ENCODE data around the gene ARHGAP23. TPM values are rescaled to one million over a fixed set of nuclear protein-coding genes. Genes with fewer than 3 reads are reported as not detected.
"Not testable (repeated sequence)": the region's sequence is repeated elsewhere in the genome, so short reads cannot be mapped to it uniquely, and the experiment has no call there.

ARHGAP23 gene
- total and polyA plus RNA-seq, 2 experiments from 2014 or later = 16.0 to 30.0 TPM

GRCh38 chr17:38435795-38436194 is 7.5 kb downstream of the ARHGAP23 start:
- no peaks in the 10 kb centered on the region for H3K9me2 ChIP-seq (replicated peaks; ENCODE audit: insufficient read depth)
- H3K36me3 ChIP-seq (replicated peaks; ENCODE audit: insufficient read depth, low read depth) = no peaks in the 10 kb centered on the region
- H2AFZ ChIP-seq = no peak overlapping the region
- peaks cover 4% of the 10 kb centered on the region for H3K79me2 ChIP-seq
- peaks cover 5% of the 10 kb centered on the region for H4K20me1 ChIP-seq (ENCODE audit: insufficient read depth, poor library complexity, severe bottlenecking)
- H3K27ac ChIP-seq = no peak overlapping the region
- 69% methylated on average over 9 of the region's 9 CpGs for WGBS (ENCODE audit: low lambda C conversion rate, missing lambda C conversion rate)
- no peak for DNase-seq (ENCODE audit: low spot score)
- H3K27me3 ChIP-seq = no peaks in the 10 kb centered on the region
- no peak overlapping the region for H3K4me2 ChIP-seq
- TF ChIP-seq CTCF (IDR thresholded peaks at IDR 0.05; ENCODE audit: poor library complexity) (no peak), EZH2 (IDR thresholded peaks at IDR 0.05; ENCODE audit: borderline replicate concordance) (no peak), EZH2phosphoT487 (IDR thresholded peaks at IDR 0.05; ENCODE audit: low read depth, severe bottlenecking, unreplicated experiment) (no peak)
- no peaks in the 10 kb centered on the region for H3K9me3 ChIP-seq (ENCODE audit: low read depth)
- H3K4me1 ChIP-seq (ENCODE audit: insufficient read depth) = no peaks in the 10 kb centered on the region
- no peak overlapping the region for H3K4me3 ChIP-seq

GRCh38 chr17:38436386-38436785 is 8.1 kb downstream of the ARHGAP23 start:
- Histone ChIP-seq H3K27ac (no peak overlapping the region), H4K20me1 (ENCODE audit: insufficient read depth, poor library complexity, severe bottlenecking) (peaks cover 5% of the 10 kb centered on the region), H3K79me2 (peaks cover 4% of the 10 kb centered on the region), H3K9me3 (ENCODE audit: low read depth) (no peaks in the 10 kb centered on the region), H3K4me2 (no peak overlapping the region), H3K9me2 (replicated peaks; ENCODE audit: insufficient read depth) (no peaks in the 10 kb centered on the region), H3K4me1 (ENCODE audit: insufficient read depth) (no peaks in the 10 kb centered on the region), H3K36me3 (replicated peaks; ENCODE audit: insufficient read depth, low read depth) (no peaks in the 10 kb centered on the region), H3K27me3 (no peaks in the 10 kb centered on the region), H2AFZ (no peak overlapping the region), H3K4me3 (no peak overlapping the region)
- no peak for DNase-seq (ENCODE audit: low spot score)
- TF ChIP-seq EZH2 (IDR thresholded peaks at IDR 0.05; ENCODE audit: borderline replicate concordance) (no peak), CTCF (IDR thresholded peaks at IDR 0.05; ENCODE audit: poor library complexity) (no peak), EZH2phosphoT487 (IDR thresholded peaks at IDR 0.05; ENCODE audit: low read depth, severe bottlenecking, unreplicated experiment) (no peak)
- 75% methylated on average over 11 of the region's 11 CpGs for WGBS (ENCODE audit: low lambda C conversion rate, missing lambda C conversion rate)

GRCh38 chr17:38437313-38437712 is 9.0 kb downstream of the ARHGAP23 start:
- not testable (repeated sequence) for H3K79me2 ChIP-seq

DNA sequence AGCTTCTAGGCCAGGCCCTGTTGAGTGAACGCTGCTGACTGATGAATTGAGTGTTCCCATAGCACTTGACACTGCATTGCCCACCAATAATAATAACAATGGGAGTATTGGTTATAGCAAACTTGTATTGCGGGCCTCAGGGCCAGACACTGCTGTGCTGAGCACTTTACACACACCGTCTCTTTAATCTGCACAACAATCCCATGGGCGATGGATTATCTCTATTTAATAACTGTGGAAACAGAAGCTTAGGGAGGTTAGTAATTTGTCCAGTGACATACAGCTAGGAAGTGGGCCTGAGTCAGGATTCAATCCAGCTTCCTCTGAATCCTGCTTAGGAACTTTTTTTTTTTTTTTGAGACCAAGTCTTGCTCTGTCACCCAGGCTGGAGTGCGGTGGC is 11.2 kb downstream of the ARHGAP23 start:
- Histone ChIP-seq H3K27me3 (no peaks in the 10 kb centered on the region), H2AFZ (no peak overlapping the region), H4K20me1 (ENCODE audit: insufficient read depth, poor library complexity, severe bottlenecking) (peaks cover 8% of the 10 kb centered on the region), H3K4me2 (no peak overlapping the region), H3K9me2 (replicated peaks; ENCODE audit: insufficient read depth) (no peaks in the 10 kb centered on the region), H3K36me3 (replicated peaks; ENCODE audit: insufficient read depth, low read depth) (no peaks in the 10 kb centered on the region), H3K27ac (no peak overlapping the region), H3K4me1 (ENCODE audit: insufficient read depth) (no peaks in the 10 kb centered on the region), H3K9me3 (ENCODE audit: low read depth) (no peaks in the 10 kb centered on the region), H3K79me2 (no peaks in the 10 kb centered on the region), H3K4me3 (no peak overlapping the region)
- WGBS (ENCODE audit: low lambda C conversion rate, missing lambda C conversion rate) = 95% methylated on average over 5 of the region's 5 CpGs
- no peak for TF ChIP-seq EZH2phosphoT487 (IDR thresholded peaks at IDR 0.05; ENCODE audit: low read depth, severe bottlenecking, unreplicated experiment)
- no peak for TF ChIP-seq CTCF (IDR thresholded peaks at IDR 0.05; ENCODE audit: poor library complexity)
- no peak for TF ChIP-seq EZH2 (IDR thresholded peaks at IDR 0.05; ENCODE audit: borderline replicate concordance)
- DNase-seq (ENCODE audit: low spot score) = no peak

More at GRCh38 chr17:38437313-38437712, 9.0 kb downstream of the ARHGAP23 start:
- H3K9me2 ChIP-seq (replicated peaks; ENCODE audit: insufficient read depth); H4K20me1 ChIP-seq (ENCODE audit: insufficient read depth, poor library complexity, severe bottlenecking); H3K9me3 ChIP-seq (ENCODE audit: low read depth); H3K4me1 ChIP-seq (ENCODE audit: insufficient read depth); H3K4me2 ChIP-seq; H2AFZ ChIP-seq; H3K27ac ChIP-seq; DNase-seq (ENCODE audit: low spot score); H3K36me3 ChIP-seq (replicated peaks; ENCODE audit: insufficient read depth, low read depth); H3K27me3 ChIP-seq; H3K4me3 ChIP-seq: not testable (repeated sequence)
- WGBS (ENCODE audit: low lambda C conversion rate, missing lambda C conversion rate) = 87% methylated on average over 1 of the region's 1 CpG

Data from hepatocyte (in vitro differentiated cells).